Gastrocnemius medialis (tissue), 4 donors: ENCODE measurements around the gene AGBL1. TPM values are rescaled to one million over a fixed set of nuclear protein-coding genes. Genes with fewer than 3 reads are reported as not detected.

Experiments used
- ATAC-seq, 2 donors: fragments of 150-250 bp; one replicate each; pipeline ENCODE4 v1.9.1; 2016
- DNase-seq, 2 donors: peaks; one replicate each; pipeline ENCODE4 v3.0.0-alpha.2; 2019
- H3K27ac ChIP-seq, 4 donors: fragments of 200-600 bp; sonication (generic); 1 replicate in 1 of 4; 2 replicates in 3 of 4; pipeline ENCODE4 v1.5.1; 2016 to 2018; ENCODE audit warnings: mild to moderate bottlenecking in 2 of 4, moderate library complexity in 1 of 4
- H3K27me3 ChIP-seq, 3 donors: fragments of 200-600 bp; sonication (generic) in 2 of 3; 1 replicate in 1 of 3; 2 replicates in 2 of 3; pipeline versions ENCODE4 v1.5.1 to v1.6.0; 2016 to 2019; ENCODE audit warnings: mild to moderate bottlenecking in 1 of 3, moderate library complexity in 1 of 3
- H3K36me3 ChIP-seq, 2 donors: fragments of 200-600 bp; sonication (generic) in 1 of 2; one replicate each; pipeline ENCODE4 v1.5.1; 2017 to 2018
- H3K4me1 ChIP-seq, 2 donors: fragments of 200-600 bp; sonication (generic) in 1 of 2; one replicate each; pipeline ENCODE4 v1.5.1; 2016 to 2017; ENCODE audit warnings: mild to moderate bottlenecking in 2 of 2
- H3K4me3 ChIP-seq, 4 donors: fragments of 200-600 bp; sonication (generic) in 3 of 4; 1 replicate in 1 of 4; 2 replicates in 3 of 4; pipeline ENCODE4 v1.5.1; 2016 to 2019; ENCODE audit warnings: mild to moderate bottlenecking in 2 of 4
- H3K9me3 ChIP-seq, 3 donors: fragments of 200-600 bp; sonication (generic) in 2 of 3; 1 replicate in 1 of 3; 2 replicates in 2 of 3; pipeline ENCODE4 v1.5.1; 2016 to 2019
- CTCF ChIP-seq, 5 experiments: fragments of 450-650 bp in 3 of 5; fragments of 200-600 bp in 2 of 5; sonication (generic) in 2 of 5; IDR thresholded peaks in 4 of 5; conservative IDR thresholded peaks in 1 of 5; 1 replicate in 4 of 5; 2 replicates in 1 of 5; pipeline ENCODE4 v1.5.1; 2016 to 2019; ENCODE audit warnings: antibody characterized with exemption in 5 of 5, mild to moderate bottlenecking in 3 of 5, moderate library complexity in 3 of 5
- POLR2A ChIP-seq, 2 donors: fragments of 450-650 bp; IDR thresholded peaks; one replicate each; pipeline ENCODE4 v1.6.1; 2017; ENCODE audit warnings: antibody characterized with exemption in 2 of 2, mild to moderate bottlenecking in 2 of 2, moderate library complexity in 2 of 2
- in situ Hi-C, 4 donors: fragments of 200-750 bp; cut with MboI; loops; one replicate each; pipeline versions ENCODE4 v1.15.0 to v1.8.0; 2017; ENCODE audit warnings: low sequenced_read_pairs in 4 of 4
- intact Hi-C: fragments of 100-400 bp; cut with DNase I; formaldehyde crosslinking; loops from one replicate; pipeline ENCODE4 v1.15.1; 2023; ENCODE audit warnings: low total_unique reads
- total RNA-seq, 4 donors: library from RNA; depleted of rRNA; stranded (reverse); fragments of >200 nt; gene quantifications; one replicate each; pipeline versions ENCODE4 v1.1.0 to v1.2.3, GENCODE V29; 2016

AGBL1 gene
- total RNA-seq, 4 donors from 2014 or later: 3.8 to 29.7 (median 15.9) TPM

DNA sequence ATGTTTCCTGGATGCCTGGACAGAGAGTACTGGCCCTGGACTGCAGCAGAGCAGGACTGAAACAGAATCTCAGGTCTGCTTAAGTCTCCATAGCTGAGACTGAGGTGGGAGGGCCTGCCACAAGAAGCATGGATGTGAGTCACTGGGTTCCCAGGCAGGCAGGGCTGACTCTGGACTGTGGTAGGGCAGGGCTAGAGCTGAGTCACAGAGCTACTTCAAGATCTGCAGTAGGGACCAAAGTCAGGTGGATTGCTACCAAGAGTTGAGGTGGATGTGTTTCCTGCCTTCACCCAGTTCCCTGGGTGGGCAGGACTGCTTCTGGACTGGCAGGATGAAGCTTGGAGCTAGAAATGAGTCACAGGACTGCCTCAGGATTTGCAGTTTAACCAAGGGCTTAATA is 282.9 kb downstream of the AGBL1 start:
- in situ Hi-C loops: no loop called here

DNA sequence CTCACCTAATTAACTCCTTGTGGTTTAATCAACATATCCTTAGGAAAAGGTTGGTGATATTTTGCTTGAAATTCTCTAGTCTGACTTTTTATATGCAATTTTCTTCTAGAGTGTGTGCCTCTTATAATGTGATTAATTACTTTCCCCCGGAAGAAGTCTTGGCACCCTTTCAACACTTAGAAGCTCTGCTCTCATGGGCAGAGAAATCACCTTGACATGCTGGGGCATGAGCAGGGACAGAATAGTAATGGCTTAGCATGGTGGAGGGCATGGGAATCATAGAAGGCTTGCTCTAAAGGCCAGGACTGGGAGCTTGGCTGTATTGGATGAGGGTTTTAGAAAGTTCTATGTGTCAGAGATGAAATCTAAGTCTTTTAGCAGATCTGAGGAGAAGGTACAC is 293.5 kb downstream of the AGBL1 start:
- no peaks in the 10 kb centered on the region for H3K36me3 ChIP-seq
- TF ChIP-seq CTCF (IDR thresholded peaks at IDR 0.05 in 4 of 5, conservative IDR thresholded peaks at IDR 0.05 in 1 of 5) (no peak), POLR2A (IDR thresholded peaks at IDR 0.05) (no peak)
- no peaks in the 10 kb centered on the region for H3K27me3 ChIP-seq
- intact Hi-C loops: no loop called here
- no peak for DNase-seq
- no peaks in the 10 kb centered on the region for H3K9me3 ChIP-seq
- no peak overlapping the region for H3K4me3 ChIP-seq
- no peak overlapping the region for H3K27ac ChIP-seq
- no peaks in the 10 kb centered on the region for H3K4me1 ChIP-seq
- in situ Hi-C loops: no loop called here
- ATAC-seq: no peak

More for the DNA sequence above, 282.9 kb downstream of the AGBL1 start:
- Histone ChIP-seq H3K4me3 (no peak overlapping the region), H3K27me3 (no peaks in the 10 kb centered on the region), H3K27ac (no peak overlapping the region), H3K4me1 (no peaks in the 10 kb centered on the region), H3K36me3 (no peaks in the 10 kb centered on the region), H3K9me3 (no peaks in the 10 kb centered on the region)
- ATAC-seq (no peak), DNase-seq (no peak)
- TF ChIP-seq CTCF (IDR thresholded peaks at IDR 0.05 in 4 of 5, conservative IDR thresholded peaks at IDR 0.05 in 1 of 5) (no peak), POLR2A (IDR thresholded peaks at IDR 0.05) (no peak)
- intact Hi-C loops: no loop called here

GRCh38 chr15:86375733-86376280 is 296.1 kb downstream of the AGBL1 start:
- no peaks in the 10 kb centered on the region for H3K4me1 ChIP-seq
- no peak for ATAC-seq
- H3K9me3 ChIP-seq: no peaks in the 10 kb centered on the region
- H3K27me3 ChIP-seq: no peaks in the 10 kb centered on the region
- no peaks in the 10 kb centered on the region for H3K36me3 ChIP-seq
- no peak overlapping the region for H3K4me3 ChIP-seq
- TF ChIP-seq CTCF (IDR thresholded peaks at IDR 0.05 in 4 of 5, conservative IDR thresholded peaks at IDR 0.05 in 1 of 5) (no peak), POLR2A (IDR thresholded peaks at IDR 0.05) (no peak)
- in situ Hi-C loops (loop anchor here in 1 of 4 donors (25.0 kb wide), 1 partner anchor 514 kb away; no protein-coding TSS in a partner anchor), intact Hi-C loops (no loop called here)
- H3K27ac ChIP-seq: no peak overlapping the region
- DNase-seq: no peak

- H3K36me3 ChIP-seq: no peaks in the 10 kb centered on the region
- in situ Hi-C loops: loop anchor here in 1 of 4 donors (25.0 kb wide), 1 partner anchor 516 kb away; no protein-coding TSS in a partner anchor
- no peak overlapping the region for H3K4me3 ChIP-seq
- H3K27me3 ChIP-seq: no peaks in the 10 kb centered on the region
- H3K4me1 ChIP-seq: no peaks in the 10 kb centered on the region
- no peak for TF ChIP-seq CTCF (IDR thresholded peaks at IDR 0.05 in 4 of 5, conservative IDR thresholded peaks at IDR 0.05 in 1 of 5)
- TF ChIP-seq POLR2A (IDR thresholded peaks at IDR 0.05): no peak
- no peak overlapping the region for H3K27ac ChIP-seq
- DNase-seq: no peak
- intact Hi-C loops: no loop called here
- no peak for ATAC-seq
- no peaks in the 10 kb centered on the region for H3K9me3 ChIP-seq
These were observed 298.2 kb downstream of the AGBL1 start for GRCh38 chr15:86377914-86378313.

- intact Hi-C loops (no loop called here), in situ Hi-C loops (loop anchor here in 1 of 4 donors (25.0 kb wide), 1 partner anchor 520 kb away; no protein-coding TSS in a partner anchor)
- H3K4me1 ChIP-seq: no peaks in the 10 kb centered on the region
- TF ChIP-seq POLR2A (IDR thresholded peaks at IDR 0.05): no peak
- no peak for TF ChIP-seq CTCF (IDR thresholded peaks at IDR 0.05 in 4 of 5, conservative IDR thresholded peaks at IDR 0.05 in 1 of 5)
- DNase-seq (no peak), ATAC-seq (no peak)
- no peak overlapping the region for H3K27ac ChIP-seq
- no peaks in the 10 kb centered on the region for H3K9me3 ChIP-seq
- H3K4me3 ChIP-seq: no peak overlapping the region
- H3K27me3 ChIP-seq: no peaks in the 10 kb centered on the region
- no peaks in the 10 kb centered on the region for H3K36me3 ChIP-seq
These were observed 302.7 kb downstream of the AGBL1 start for GRCh38 chr15:86382341-86382740.
